Stimulated activated CD8-positive, alpha-beta memory T cell treated with anti-CD3 and anti-CD28 coated beads, Interleukin-2, amount 100 ng/mL, for 48 hours (primary cell): Measurements from ENCODE around the gene ABCC9.

ENCODE experiments used
- DNase-seq, 2 donors: peaks; one replicate each; pipeline ENCODE4 v3.0.0-alpha.2; 2020; ENCODE audit warnings: low read depth in 2 of 2

ABCC9 gene

GRCh38 chr12:21879312-21879711 is 61.9 kb downstream of the ABCC9 start:
- no peak for DNase-seq

DNA sequence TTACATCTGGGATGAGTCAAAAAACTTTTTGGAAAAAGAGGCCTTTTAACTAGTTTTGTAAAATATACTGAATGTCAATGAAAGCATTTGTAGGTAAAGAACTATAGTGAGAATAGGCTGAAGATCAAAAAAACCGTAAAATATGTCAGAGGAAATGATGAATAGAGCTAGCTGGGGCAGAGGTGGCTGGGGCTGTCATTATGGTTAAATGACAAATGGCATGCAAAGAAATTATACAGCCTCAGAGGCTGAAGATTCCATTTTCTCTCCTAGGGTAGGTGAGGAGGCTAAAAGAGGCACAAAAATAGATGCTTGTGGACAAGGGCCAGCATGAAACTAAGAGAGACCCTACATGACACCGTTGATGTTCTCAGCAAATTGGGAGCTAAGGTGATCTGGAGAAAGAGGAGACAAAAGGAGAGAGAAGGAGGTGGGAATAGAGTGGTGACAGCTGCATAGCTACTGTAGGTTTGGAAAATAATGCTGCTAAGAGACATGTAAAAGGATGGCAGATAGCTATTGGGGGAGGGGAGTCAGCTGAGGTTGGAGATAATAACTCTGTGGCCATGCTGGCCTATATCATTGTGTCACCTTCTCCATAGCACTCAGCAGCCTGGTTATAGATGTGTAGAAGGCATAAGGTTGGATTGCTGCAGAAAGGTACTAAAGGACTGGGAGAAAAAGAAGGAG is 63.8 kb downstream of the ABCC9 start:
- DNase-seq = no peak

- no peak for DNase-seq
Measured at GRCh38 chr12:21865846-21866245, 75.4 kb downstream of the ABCC9 start.

GRCh38 chr12:21860534-21860933 is 80.7 kb downstream of the ABCC9 start:
- no peak for DNase-seq

- no peak for DNase-seq
Measured at GRCh38 chr12:21860128-21860527, 81.1 kb downstream of the ABCC9 start.

DNA sequence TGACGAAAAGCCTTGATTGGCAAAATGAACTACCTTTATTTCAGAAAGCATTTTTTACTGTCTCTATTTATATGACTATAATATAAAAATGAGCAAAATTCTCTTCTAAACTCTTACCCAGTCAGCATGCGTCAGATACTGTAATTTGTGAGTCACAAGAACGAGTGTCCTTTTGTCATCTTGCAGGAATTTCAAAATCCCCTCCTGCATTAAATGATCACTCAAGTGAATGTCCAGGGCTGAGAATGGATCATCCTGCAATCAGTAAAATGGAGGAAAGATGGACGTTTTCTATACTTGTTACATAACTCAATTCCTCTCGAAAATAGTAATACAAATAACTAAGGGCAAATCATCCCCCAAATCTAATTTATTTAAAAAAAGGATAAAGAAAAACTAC is 89.0 kb downstream of the ABCC9 start:
- DNase-seq = no peak

DNA sequence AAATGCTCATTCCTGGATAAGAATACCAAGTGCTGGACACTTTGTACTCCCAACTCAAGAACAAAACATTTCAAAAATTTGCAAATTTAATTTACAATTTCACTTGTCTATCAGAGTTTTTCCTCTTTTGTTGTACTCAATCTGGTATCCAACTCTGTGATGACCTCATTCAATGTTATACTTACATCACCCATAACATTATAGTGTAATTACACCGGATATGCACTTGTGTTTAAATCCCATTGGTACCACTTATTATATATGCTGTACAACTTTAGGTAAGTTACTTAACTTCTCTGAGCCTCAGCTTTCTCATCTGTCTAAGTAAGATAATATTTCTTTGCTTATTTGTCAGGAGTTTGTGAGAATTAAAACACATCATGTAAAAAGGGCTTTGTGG is 90.1 kb downstream of the ABCC9 start:
- DNase-seq = no peak

DNA sequence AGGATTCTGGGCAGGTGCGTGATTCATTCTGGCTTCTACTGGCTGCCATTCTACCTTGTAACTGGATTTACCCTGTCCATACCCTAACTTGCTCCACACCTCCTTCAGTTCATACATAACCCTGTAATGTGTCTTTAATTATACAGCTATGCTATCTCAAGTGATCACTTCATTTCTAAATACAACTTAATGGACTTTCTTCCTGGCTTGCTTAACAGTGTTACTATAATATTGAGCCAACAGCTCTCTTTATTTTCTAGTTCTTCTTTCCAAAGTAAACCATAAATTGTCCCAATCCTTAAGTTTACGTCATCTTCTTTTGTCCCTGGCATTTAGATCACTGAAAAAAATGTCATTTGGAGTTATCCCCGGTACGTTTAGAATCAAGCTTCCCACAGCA is 90.8 kb downstream of the ABCC9 start:
- no peak for DNase-seq

GRCh38 chr12:21849878-21850277 is 91.3 kb downstream of the ABCC9 start:
- no peak for DNase-seq

- DNase-seq = no peak
Measured at GRCh38 chr12:21848192-21848591, 93.0 kb downstream of the ABCC9 start.

- DNase-seq = no peak
Measured at GRCh38 chr12:21843795-21844194, 97.4 kb downstream of the ABCC9 start.

GRCh38 chr12:21839776-21840175 is 101.5 kb downstream of the ABCC9 start:
- DNase-seq = no peak

- DNase-seq = no peak
Measured at GRCh38 chr12:21837847-21838246, 103.4 kb downstream of the ABCC9 start.

GRCh38 chr12:21831791-21832344 is 109.4 kb downstream of the ABCC9 start:
- DNase-seq = no peak

DNA sequence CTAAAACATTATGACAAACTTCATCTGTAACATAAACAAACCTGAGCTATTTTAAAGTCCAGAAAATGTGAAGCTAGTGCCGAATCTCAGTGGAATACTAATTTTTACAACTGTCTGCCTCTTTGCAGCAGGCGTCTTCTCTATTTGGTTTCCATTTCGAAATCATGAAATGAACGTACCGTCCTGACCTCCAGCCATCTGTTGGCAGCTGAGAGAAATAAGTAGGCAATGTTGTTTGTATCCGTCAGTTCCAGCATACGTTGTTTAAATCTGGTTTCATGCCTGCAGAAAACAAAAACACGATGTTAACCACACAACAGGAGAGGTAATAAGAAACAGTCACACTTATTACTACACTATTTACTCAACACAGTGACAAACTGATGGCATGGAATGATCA is 112.4 kb downstream of the ABCC9 start:
- DNase-seq = no peak

DNA sequence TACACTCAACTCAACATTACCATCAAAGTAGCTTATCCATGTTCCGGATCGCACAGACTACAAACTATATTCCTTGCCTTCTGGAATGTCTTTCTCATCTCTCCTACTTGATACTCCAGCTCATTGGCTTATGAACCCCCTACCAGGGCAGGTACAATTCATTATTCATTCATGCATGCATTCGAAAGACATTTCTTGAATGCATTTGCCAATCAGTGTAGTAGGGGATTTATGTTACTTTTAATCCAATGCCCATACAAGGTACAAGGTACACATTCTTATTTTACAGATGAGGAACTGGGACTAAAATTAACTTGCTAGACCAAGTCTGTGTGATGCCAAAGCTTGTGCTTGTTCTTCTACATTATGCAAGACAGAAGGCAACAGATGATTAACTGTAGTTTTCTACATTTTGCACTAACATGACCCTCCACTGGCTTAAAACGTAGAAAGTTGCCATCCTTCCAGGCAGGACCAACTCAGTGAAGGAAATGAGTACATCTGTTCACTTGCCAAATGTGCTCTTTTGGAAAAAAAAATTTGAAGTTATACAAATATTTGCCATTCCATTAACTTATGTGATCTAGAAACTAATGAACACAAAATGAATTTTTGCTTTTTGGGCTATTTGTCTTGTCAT is 113.0 kb downstream of the ABCC9 start:
- no peak for DNase-seq

GRCh38 chr12:21827083-21827482 is 114.1 kb downstream of the ABCC9 start:
- DNase-seq = no peak

- no peak for DNase-seq
Measured at GRCh38 chr12:21826618-21826910, 114.7 kb downstream of the ABCC9 start.

GRCh38 chr12:21825886-21826617 is 115.2 kb downstream of the ABCC9 start:
- DNase-seq = no peak

GRCh38 chr12:21823581-21823980 is 117.6 kb downstream of the ABCC9 start:
- DNase-seq = no peak

DNA sequence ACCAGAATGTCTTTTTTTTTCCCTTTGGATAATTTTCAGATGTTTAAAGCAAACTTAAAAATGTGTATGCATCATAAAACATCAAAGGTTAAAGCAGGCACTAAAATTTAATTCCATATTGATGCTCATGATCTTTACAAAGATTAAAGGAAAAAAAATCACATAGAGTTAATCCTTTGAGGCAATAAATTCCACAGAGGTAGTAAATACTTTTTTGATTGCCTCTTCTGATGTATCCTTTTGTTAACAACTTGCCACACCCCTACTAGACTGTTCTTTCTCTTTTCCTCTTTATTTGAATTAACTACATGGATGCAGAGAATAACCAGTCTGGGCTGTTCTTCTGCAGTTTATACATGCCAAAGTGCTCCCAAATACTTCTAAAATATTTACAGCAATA is 121.5 kb downstream of the ABCC9 start:
- DNase-seq = no peak

- DNase-seq = no peak
Measured at GRCh38 chr12:21819236-21819635, 122.0 kb downstream of the ABCC9 start.

GRCh38 chr12:21818627-21819026 is 122.6 kb downstream of the ABCC9 start:
- DNase-seq = no peak
